Measurements from ENCODE around the gene GPR84.

The GPR84 gene

GRCh38 chr12:54411391-54412241, 47.3 kb upstream of the GPR84 start:
- H3K36me3 ChIP-seq (replicated peaks in 1 of 2; ENCODE audit: control insufficient read depth in 2 of 2, insufficient read depth in 2 of 2, low read length in 2 of 2): peaks cover 21 to 22% of the 10 kb centered on the region in 2 donors
- no peak overlapping the region for H2AK5ac ChIP-seq (ENCODE audit: low read depth, low read length)
- H2BK12ac ChIP-seq (ENCODE audit: low read length): no peak overlapping the region
- no CpG with 5 or more reads among the region's 10 CpGs for WGBS, 2 donors (ENCODE audit: extremely low coverage in 2 of 2, insufficient read length in 2 of 2, insufficient replicate concordance in 1 of 2)
- H2BK120ac ChIP-seq (ENCODE audit: low read depth, low read length): no peak overlapping the region
- H3K14ac ChIP-seq (ENCODE audit: low read length): no peak overlapping the region
- no peak overlapping the region for H4K91ac ChIP-seq (ENCODE audit: low read depth, low read length, poor library complexity)
- no peak overlapping the region for H3K9ac ChIP-seq (ENCODE audit: low read depth, low read length, poor library complexity)
- no peak overlapping the region for H3K4me2 ChIP-seq (ENCODE audit: insufficient read depth, low read length, poor library complexity, severe bottlenecking)
- DNase-seq (ENCODE audit: low spot score): no peak
- H2BK5ac ChIP-seq (ENCODE audit: low read length): no peak overlapping the region
- no peak overlapping the region for H3K23ac ChIP-seq (ENCODE audit: low read depth, low read length, poor library complexity)
- no peak overlapping the region for H4K8ac ChIP-seq (ENCODE audit: low read depth, low read length)
- H3K9me3 ChIP-seq (replicated peaks in 1 of 2; ENCODE audit: control insufficient read depth in 2 of 2, insufficient read depth in 1 of 2, low read depth in 1 of 2, low read length in 2 of 2): no peaks in the 10 kb centered on the region
- no peak overlapping the region for H2BK15ac ChIP-seq (ENCODE audit: low read length)
- no peak overlapping the region for H3K4ac ChIP-seq (ENCODE audit: low read length)
- no peaks in the 10 kb centered on the region for H3K27me3 ChIP-seq (ENCODE audit: control insufficient read depth in 3 of 3, insufficient read depth in 3 of 3, low read depth in 1 of 3, low read length in 3 of 3)
- H3K4me3 ChIP-seq (ENCODE audit: low read length in 2 of 2): peak overlapping the region in 1 of 2 donors; percentile 64
- no peak overlapping the region for H3K18ac ChIP-seq (ENCODE audit: low read length)
- peaks cover 0 to 3% of the 10 kb centered on the region in 2 donors for H3K4me1 ChIP-seq (ENCODE audit: control insufficient read depth in 2 of 2, insufficient read depth in 1 of 2, low read depth in 1 of 2, low read length in 2 of 2)
- no peak overlapping the region for H2AFZ ChIP-seq (ENCODE audit: low read length)
- no peak overlapping the region for H3K27ac ChIP-seq (replicated peaks; ENCODE audit: low read length)
- H3K79me1 ChIP-seq (ENCODE audit: low read depth, low read length): peaks cover 7% of the 10 kb centered on the region

- Histone ChIP-seq H2AFZ (ENCODE audit: low read length) (no peak overlapping the region), H3K4me3 (ENCODE audit: low read length in 2 of 2) (no peak overlapping the region), H3K4me1 (ENCODE audit: control insufficient read depth in 2 of 2, insufficient read depth in 1 of 2, low read depth in 1 of 2, low read length in 2 of 2) (peaks cover 0 to 3% of the 10 kb centered on the region in 2 donors), H3K23ac (ENCODE audit: low read depth, low read length, poor library complexity) (no peak overlapping the region), H3K14ac (ENCODE audit: low read length) (no peak overlapping the region), H3K27me3 (ENCODE audit: control insufficient read depth in 3 of 3, insufficient read depth in 3 of 3, low read depth in 1 of 3, low read length in 3 of 3) (no peaks in the 10 kb centered on the region), H3K9me3 (replicated peaks in 1 of 2; ENCODE audit: control insufficient read depth in 2 of 2, insufficient read depth in 1 of 2, low read depth in 1 of 2, low read length in 2 of 2) (no peaks in the 10 kb centered on the region), H4K91ac (ENCODE audit: low read depth, low read length, poor library complexity) (no peak overlapping the region), H3K9ac (ENCODE audit: low read depth, low read length, poor library complexity) (no peak overlapping the region), H3K27ac (replicated peaks; ENCODE audit: low read length) (no peak overlapping the region), H3K36me3 (replicated peaks in 1 of 2; ENCODE audit: control insufficient read depth in 2 of 2, insufficient read depth in 2 of 2, low read length in 2 of 2) (peaks cover 36 to 39% of the 10 kb centered on the region in 2 donors), H3K4me2 (ENCODE audit: insufficient read depth, low read length, poor library complexity, severe bottlenecking) (no peak overlapping the region), H4K8ac (ENCODE audit: low read depth, low read length) (no peak overlapping the region), H2AK5ac (ENCODE audit: low read depth, low read length) (no peak overlapping the region), H3K18ac (ENCODE audit: low read length) (no peak overlapping the region), H2BK15ac (ENCODE audit: low read length) (no peak overlapping the region), H2BK5ac (ENCODE audit: low read length) (no peak overlapping the region), H2BK120ac (ENCODE audit: low read depth, low read length) (no peak overlapping the region), H2BK12ac (ENCODE audit: low read length) (no peak overlapping the region), H3K79me1 (ENCODE audit: low read depth, low read length) (peaks cover 5% of the 10 kb centered on the region), H3K4ac (ENCODE audit: low read length) (no peak overlapping the region)
- WGBS, 2 donors (ENCODE audit: extremely low coverage in 2 of 2, insufficient read length in 2 of 2, insufficient replicate concordance in 1 of 2): no CpG with 5 or more reads among the region's 8 CpGs
- no peak for DNase-seq (ENCODE audit: low spot score)
Observed at GRCh38 chr12:54409267-54409666, 45.0 kb upstream of the GPR84 start.

- H3K36me3 ChIP-seq (replicated peaks in 1 of 2; ENCODE audit: control insufficient read depth in 2 of 2, insufficient read depth in 2 of 2, low read length in 2 of 2): peaks cover 52 to 56% of the 10 kb centered on the region in 2 donors
- no peak overlapping the region for H3K9ac ChIP-seq (ENCODE audit: low read depth, low read length, poor library complexity)
- no peak overlapping the region for H2BK15ac ChIP-seq (ENCODE audit: low read length)
- no peak overlapping the region for H2BK12ac ChIP-seq (ENCODE audit: low read length)
- no peaks in the 10 kb centered on the region for H3K27me3 ChIP-seq (ENCODE audit: control insufficient read depth in 3 of 3, insufficient read depth in 3 of 3, low read depth in 1 of 3, low read length in 3 of 3)
- H3K14ac ChIP-seq (ENCODE audit: low read length): no peak overlapping the region
- H3K4me2 ChIP-seq (ENCODE audit: insufficient read depth, low read length, poor library complexity, severe bottlenecking): no peak overlapping the region
- no peak overlapping the region for H3K4me3 ChIP-seq (ENCODE audit: low read length in 2 of 2)
- no peak overlapping the region for H3K27ac ChIP-seq (replicated peaks; ENCODE audit: low read length)
- peaks cover 3% of the 10 kb centered on the region for H3K79me1 ChIP-seq (ENCODE audit: low read depth, low read length)
- H2AFZ ChIP-seq (ENCODE audit: low read length): no peak overlapping the region
- peaks cover 0 to 3% of the 10 kb centered on the region in 2 donors for H3K4me1 ChIP-seq (ENCODE audit: control insufficient read depth in 2 of 2, insufficient read depth in 1 of 2, low read depth in 1 of 2, low read length in 2 of 2)
- no peak for DNase-seq (ENCODE audit: low spot score)
- no peak overlapping the region for H3K23ac ChIP-seq (ENCODE audit: low read depth, low read length, poor library complexity)
- no peak overlapping the region for H2AK5ac ChIP-seq (ENCODE audit: low read depth, low read length)
- no peak overlapping the region for H4K8ac ChIP-seq (ENCODE audit: low read depth, low read length)
- H2BK5ac ChIP-seq (ENCODE audit: low read length): no peak overlapping the region
- H3K4ac ChIP-seq (ENCODE audit: low read length): no peak overlapping the region
- WGBS, 2 donors (ENCODE audit: extremely low coverage in 2 of 2, insufficient read length in 2 of 2, insufficient replicate concordance in 1 of 2): no CpG with 5 or more reads among the region's 5 CpGs
- no peak overlapping the region for H3K18ac ChIP-seq (ENCODE audit: low read length)
- no peaks in the 10 kb centered on the region for H3K9me3 ChIP-seq (replicated peaks in 1 of 2; ENCODE audit: control insufficient read depth in 2 of 2, insufficient read depth in 1 of 2, low read depth in 1 of 2, low read length in 2 of 2)
- H4K91ac ChIP-seq (ENCODE audit: low read depth, low read length, poor library complexity): no peak overlapping the region
- H2BK120ac ChIP-seq (ENCODE audit: low read depth, low read length): no peak overlapping the region
Observed at GRCh38 chr12:54407183-54407905, 43.1 kb upstream of the GPR84 start.

- Histone ChIP-seq H3K4ac (ENCODE audit: low read length) (no peak overlapping the region), H2AFZ (ENCODE audit: low read length) (no peak overlapping the region), H3K27me3 (ENCODE audit: control insufficient read depth in 3 of 3, insufficient read depth in 3 of 3, low read depth in 1 of 3, low read length in 3 of 3) (no peaks in the 10 kb centered on the region), H4K8ac (ENCODE audit: low read depth, low read length) (no peak overlapping the region), H2AK5ac (ENCODE audit: low read depth, low read length) (no peak overlapping the region), H2BK12ac (ENCODE audit: low read length) (no peak overlapping the region), H3K4me2 (ENCODE audit: insufficient read depth, low read length, poor library complexity, severe bottlenecking) (no peak overlapping the region), H3K23ac (ENCODE audit: low read depth, low read length, poor library complexity) (no peak overlapping the region), H4K91ac (ENCODE audit: low read depth, low read length, poor library complexity) (no peak overlapping the region), H3K14ac (ENCODE audit: low read length) (no peak overlapping the region), H3K36me3 (replicated peaks in 1 of 2; ENCODE audit: control insufficient read depth in 2 of 2, insufficient read depth in 2 of 2, low read length in 2 of 2) (peaks cover 64 to 67% of the 10 kb centered on the region in 2 donors), H3K18ac (ENCODE audit: low read length) (no peak overlapping the region), H3K4me1 (ENCODE audit: control insufficient read depth in 2 of 2, insufficient read depth in 1 of 2, low read depth in 1 of 2, low read length in 2 of 2) (no peaks in the 10 kb centered on the region), H3K9me3 (replicated peaks in 1 of 2; ENCODE audit: control insufficient read depth in 2 of 2, insufficient read depth in 1 of 2, low read depth in 1 of 2, low read length in 2 of 2) (no peaks in the 10 kb centered on the region), H2BK15ac (ENCODE audit: low read length) (no peak overlapping the region), H3K27ac (replicated peaks; ENCODE audit: low read length) (no peak overlapping the region), H3K4me3 (ENCODE audit: low read length in 2 of 2) (no peak overlapping the region), H3K9ac (ENCODE audit: low read depth, low read length, poor library complexity) (no peak overlapping the region), H2BK5ac (ENCODE audit: low read length) (no peak overlapping the region), H2BK120ac (ENCODE audit: low read depth, low read length) (no peak overlapping the region), H3K79me1 (ENCODE audit: low read depth, low read length) (no peaks in the 10 kb centered on the region)
- DNase-seq (ENCODE audit: low spot score): no peak
- no CpG with 5 or more reads among the region's 7 CpGs for WGBS, 2 donors (ENCODE audit: extremely low coverage in 2 of 2, insufficient read length in 2 of 2, insufficient replicate concordance in 1 of 2)
Observed at GRCh38 chr12:54405573-54405972, 41.3 kb upstream of the GPR84 start.
